ENCODE data around the gene TIMM13. TPM values are rescaled to one million over a fixed set of nuclear protein-coding genes. Genes with fewer than 3 reads are reported as not detected.
"Not testable (repeated sequence)": the region's sequence is repeated elsewhere in the genome, so short reads cannot be mapped to it uniquely, and the experiment has no call there.

Gene TIMM13
- polyA plus RNA-seq, 4 donors: 62.6 to 125 (median 71.4) TPM

GRCh38 chr19:2432131-2432848 is 4.9 kb upstream of the TIMM13 start:
- no peak for DNase-seq (ENCODE audit: low read depth in 4 of 4, low spot score in 3 of 4)

- no peak for DNase-seq (ENCODE audit: low read depth in 4 of 4, low spot score in 3 of 4)
Observed at GRCh38 chr19:2431318-2432055, 4.1 kb upstream of the TIMM13 start.

GRCh38 chr19:2429917-2430535 is 2.6 kb upstream of the TIMM13 start:
- DNase-seq (ENCODE audit: low read depth in 4 of 4, low spot score in 3 of 4): no peak

GRCh38 chr19:2428756-2429711 is 1.6 kb upstream of the TIMM13 start:
- DNase-seq (ENCODE audit: low read depth in 4 of 4, low spot score in 3 of 4): no peak

- no peak for DNase-seq (ENCODE audit: low read depth in 4 of 4, low spot score in 3 of 4)
Observed at GRCh38 chr19:2428321-2428690, 920 bp upstream of the TIMM13 start.

- no peak for DNase-seq (ENCODE audit: low read depth in 4 of 4, low spot score in 3 of 4)
Observed at GRCh38 chr19:2426611-2427428, 566 bp downstream of the TIMM13 start.

- no peak for DNase-seq (ENCODE audit: low read depth in 4 of 4, low spot score in 3 of 4)
Observed at GRCh38 chr19:2425622-2426581, 1.5 kb downstream of the TIMM13 start.

- DNase-seq (ENCODE audit: low read depth in 4 of 4, low spot score in 3 of 4): no peak
Observed at GRCh38 chr19:2424686-2425621, 2.4 kb downstream of the TIMM13 start.

GRCh38 chr19:2423915-2424685 is 3.3 kb downstream of the TIMM13 start:
- no peak for DNase-seq (ENCODE audit: low read depth in 4 of 4, low spot score in 3 of 4)

GRCh38 chr19:2423071-2423914 is 4.1 kb downstream of the TIMM13 start:
- no peak for DNase-seq (ENCODE audit: low read depth in 4 of 4, low spot score in 3 of 4)

- DNase-seq (ENCODE audit: low read depth in 4 of 4, low spot score in 3 of 4): no peak
Observed at GRCh38 chr19:2421581-2422306, 5.6 kb downstream of the TIMM13 start.

- no peak for DNase-seq (ENCODE audit: low read depth in 4 of 4, low spot score in 3 of 4)
Observed at GRCh38 chr19:2420490-2420889, 6.9 kb downstream of the TIMM13 start.

GRCh38 chr19:2419754-2420153 is 7.6 kb downstream of the TIMM13 start:
- DNase-seq (ENCODE audit: low read depth in 4 of 4, low spot score in 3 of 4): no peak

- no peak for DNase-seq (ENCODE audit: low read depth in 4 of 4, low spot score in 3 of 4)
Observed at GRCh38 chr19:2417881-2418406, 9.4 kb downstream of the TIMM13 start.

- not testable (repeated sequence) for DNase-seq (ENCODE audit: low read depth in 4 of 4, low spot score in 3 of 4)
Observed at GRCh38 chr19:2417436-2417835, 9.9 kb downstream of the TIMM13 start.

All from right renal pelvis (tissue), 4 donors.